ENCODE results near the gene ITPRID1. TPM values are rescaled to one million over a fixed set of nuclear protein-coding genes. Genes with fewer than 3 reads are reported as not detected.

ITPRID1 gene
- total RNA-seq, 5 donors from 2014 or later (not counting 1 experiment from before 2014, with no cell fraction given): not detected

DNA sequence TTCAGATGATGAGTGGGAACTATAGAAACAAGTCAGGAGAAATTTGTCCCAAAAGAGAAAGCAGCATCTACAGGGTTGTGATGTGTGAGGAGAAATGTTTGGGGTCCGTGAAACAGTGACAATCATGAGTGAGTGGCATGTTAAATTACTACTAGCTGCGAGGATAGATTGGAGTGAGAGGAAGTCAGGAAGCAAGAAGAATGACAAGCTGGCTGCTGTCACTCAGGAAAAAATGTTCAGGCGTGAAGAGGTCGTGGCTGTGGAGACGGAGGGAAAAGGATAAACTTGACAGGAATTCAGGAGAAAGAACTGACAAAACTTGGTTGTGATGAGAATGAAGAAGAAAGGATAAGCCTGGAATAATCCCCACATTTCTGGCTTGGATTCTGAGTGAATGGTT lies 5.1 kb upstream of the ITPRID1 start:
- Mint-ChIP-seq H3K9me3 (peaks cover 10 to 22% (median 20%) of the 10 kb centered on the region in 3 donors), H3K36me3 (no peaks in the 10 kb centered on the region), H3K27me3 (no peaks in the 10 kb centered on the region), H3K4me1 (no peaks in the 10 kb centered on the region), H3K4me3 (no peak overlapping the region), H3K27ac (no peak overlapping the region)
- H3K4me3 ChIP-seq (ENCODE audit: control insufficient read depth in 1 of 2, extremely low read depth in 1 of 2, low read length in 1 of 2): no peak overlapping the region
- no peak overlapping the region for H3K27ac ChIP-seq (ENCODE audit: low read length)
- POLR2A ChIA-PET: no interaction called here
- H3K9me3 ChIP-seq: no peaks in the 10 kb centered on the region
- WGBS (ENCODE audit: insufficient coverage): 75% methylated on average over 5 of the region's 5 CpGs
- CTCF ChIA-PET: no interaction called here
- DNase-seq (no peak), ATAC-seq (replicated peaks in 1 of 4) (no peak)
- no peaks in the 10 kb centered on the region for H3K4me1 ChIP-seq (ENCODE audit: control insufficient read depth in 1 of 2, extremely low read depth in 1 of 2, insufficient read depth in 2 of 2, low read length in 2 of 2)
- H3K36me3 ChIP-seq (ENCODE audit: control insufficient read depth in 2 of 2, extremely low read depth in 1 of 2, insufficient read depth in 1 of 2, low read length in 1 of 2): no peaks in the 10 kb centered on the region
- no peaks in the 10 kb centered on the region for H3K27me3 ChIP-seq (replicated peaks in 1 of 2; ENCODE audit: control insufficient read depth in 2 of 2, extremely low read depth in 1 of 2, insufficient read depth in 2 of 2, low read length in 1 of 2)

DNA sequence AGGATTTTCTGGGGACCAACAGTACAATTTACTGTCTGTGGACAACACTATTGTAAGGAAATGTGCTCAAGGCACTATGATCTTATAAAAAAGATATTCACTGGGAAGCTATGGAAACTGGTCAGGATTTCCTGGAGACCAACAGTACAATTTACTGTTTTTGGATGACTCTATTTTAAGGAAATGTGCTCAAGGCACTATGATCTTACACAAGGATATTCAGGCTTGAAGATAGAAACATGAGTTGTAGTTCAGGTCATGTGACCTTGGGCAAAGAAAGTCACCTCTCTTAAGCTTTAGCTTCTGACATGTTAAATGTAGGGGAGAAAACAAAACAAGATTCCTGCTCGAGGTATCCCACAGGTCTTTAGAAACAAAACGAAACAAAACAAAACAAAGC lies 1.7 kb upstream of the ITPRID1 start:
- DNase-seq (no peak), ATAC-seq (replicated peaks in 1 of 4) (no peak)
- ChIA-PET POLR2A (no interaction called here), CTCF (no interaction called here)
- Mint-ChIP-seq H3K27me3 (no peaks in the 10 kb centered on the region), H3K27ac (no peak overlapping the region), H3K4me1 (no peaks in the 10 kb centered on the region), H3K9me3 (peaks cover 9 to 29% (median 18%) of the 10 kb centered on the region in 3 donors), H3K4me3 (no peak overlapping the region), H3K36me3 (no peaks in the 10 kb centered on the region)
- no peaks in the 10 kb centered on the region for H3K4me1 ChIP-seq (ENCODE audit: control insufficient read depth in 1 of 2, extremely low read depth in 1 of 2, insufficient read depth in 2 of 2, low read length in 2 of 2)
- H3K9me3 ChIP-seq: no peaks in the 10 kb centered on the region
- H3K36me3 ChIP-seq (ENCODE audit: control insufficient read depth in 2 of 2, extremely low read depth in 1 of 2, insufficient read depth in 1 of 2, low read length in 1 of 2): no peaks in the 10 kb centered on the region
- WGBS (ENCODE audit: insufficient coverage): no CpG with 5 or more reads among the region's 2 CpGs
- no peak overlapping the region for H3K27ac ChIP-seq (ENCODE audit: low read length)
- H3K27me3 ChIP-seq (replicated peaks in 1 of 2; ENCODE audit: control insufficient read depth in 2 of 2, extremely low read depth in 1 of 2, insufficient read depth in 2 of 2, low read length in 1 of 2): no peaks in the 10 kb centered on the region
- H3K4me3 ChIP-seq (ENCODE audit: control insufficient read depth in 1 of 2, extremely low read depth in 1 of 2, low read length in 1 of 2): no peak overlapping the region

- H3K4me3 ChIP-seq (ENCODE audit: control insufficient read depth in 1 of 2, extremely low read depth in 1 of 2, low read length in 1 of 2): no peak overlapping the region
- no peaks in the 10 kb centered on the region for H3K36me3 Mint-ChIP-seq
- POLR2A ChIA-PET: interaction anchor here in 1 of 2 donors (0.6 kb wide), 1 partner anchor 47 kb away, joined by 3 read pairs; no protein-coding TSS in a partner anchor
Observed at GRCh38 chr7:31516680-31517502, 3.0 kb downstream of the ITPRID1 start.

GRCh38 chr7:31517513-31517912 lies 3.6 kb downstream of the ITPRID1 start:
- Mint-ChIP-seq H3K36me3 (no peaks in the 10 kb centered on the region), H3K4me1 (no peaks in the 10 kb centered on the region), H3K4me3 (no peak overlapping the region), H3K27me3 (no peaks in the 10 kb centered on the region), H3K27ac (no peak overlapping the region), H3K9me3 (peaks cover 1 to 32% (median 7%) of the 10 kb centered on the region in 3 donors)
- Histone ChIP-seq H3K4me3 (ENCODE audit: control insufficient read depth in 1 of 2, extremely low read depth in 1 of 2, low read length in 1 of 2) (no peak overlapping the region), H3K4me1 (ENCODE audit: control insufficient read depth in 1 of 2, extremely low read depth in 1 of 2, insufficient read depth in 2 of 2, low read length in 2 of 2) (no peaks in the 10 kb centered on the region), H3K27ac (ENCODE audit: low read length) (no peak overlapping the region), H3K9me3 (no peaks in the 10 kb centered on the region), H3K36me3 (ENCODE audit: control insufficient read depth in 2 of 2, extremely low read depth in 1 of 2, insufficient read depth in 1 of 2, low read length in 1 of 2) (no peaks in the 10 kb centered on the region), H3K27me3 (replicated peaks in 1 of 2; ENCODE audit: control insufficient read depth in 2 of 2, extremely low read depth in 1 of 2, insufficient read depth in 2 of 2, low read length in 1 of 2) (no peaks in the 10 kb centered on the region)
- DNase-seq (no peak), ATAC-seq (replicated peaks in 1 of 4) (no peak)
- POLR2A ChIA-PET: no interaction called here
- WGBS (ENCODE audit: insufficient coverage): 93% methylated on average over 28 of the region's 31 CpGs
- CTCF ChIA-PET: no interaction called here

More at GRCh38 chr7:31516680-31517502, 3.0 kb downstream of the ITPRID1 start:
- Histone ChIP-seq H3K9me3 (no peaks in the 10 kb centered on the region), H3K27me3 (replicated peaks in 1 of 2; ENCODE audit: control insufficient read depth in 2 of 2, extremely low read depth in 1 of 2, insufficient read depth in 2 of 2, low read length in 1 of 2) (no peaks in the 10 kb centered on the region), H3K4me1 (ENCODE audit: control insufficient read depth in 1 of 2, extremely low read depth in 1 of 2, insufficient read depth in 2 of 2, low read length in 2 of 2) (no peaks in the 10 kb centered on the region), H3K27ac (ENCODE audit: low read length) (no peak overlapping the region), H3K36me3 (ENCODE audit: control insufficient read depth in 2 of 2, extremely low read depth in 1 of 2, insufficient read depth in 1 of 2, low read length in 1 of 2) (no peaks in the 10 kb centered on the region)
- H3K27ac Mint-ChIP-seq: no peak overlapping the region
- 81% methylated on average over 11 of the region's 16 CpGs for WGBS (ENCODE audit: insufficient coverage)
- DNase-seq (no peak), ATAC-seq (replicated peaks in 1 of 4) (no peak)
- no peaks in the 10 kb centered on the region for H3K27me3 Mint-ChIP-seq
- peaks cover 6 to 28% (median 6%) of the 10 kb centered on the region in 3 donors for H3K9me3 Mint-ChIP-seq
- H3K4me1 Mint-ChIP-seq: no peaks in the 10 kb centered on the region
- no peak overlapping the region for H3K4me3 Mint-ChIP-seq
- CTCF ChIA-PET: no interaction called here

DNA sequence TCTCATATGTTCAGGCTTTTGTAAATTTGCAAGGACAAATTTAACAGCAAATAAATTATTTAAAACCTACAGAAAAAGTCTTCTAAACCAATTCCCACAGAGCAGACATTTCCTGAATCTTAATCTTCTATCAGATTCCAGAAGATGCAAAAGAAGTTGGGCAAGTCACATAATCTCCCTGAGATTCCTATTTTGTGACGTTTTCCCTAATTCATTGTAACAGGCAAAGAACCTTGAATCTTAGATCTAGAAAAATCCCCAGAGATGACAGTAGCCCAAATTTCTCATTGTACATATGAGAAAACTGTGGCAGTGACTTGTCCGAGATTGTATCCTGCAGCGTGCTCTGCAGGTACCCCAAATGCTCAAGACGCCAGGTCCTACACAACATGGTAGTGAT lies 4.9 kb downstream of the ITPRID1 start:
- no peaks in the 10 kb centered on the region for H3K36me3 Mint-ChIP-seq
- H3K9me3 ChIP-seq: no peaks in the 10 kb centered on the region
- ATAC-seq (replicated peaks in 1 of 4) (no peak), DNase-seq (no peak)
- no peak overlapping the region for H3K4me3 ChIP-seq (ENCODE audit: control insufficient read depth in 1 of 2, extremely low read depth in 1 of 2, low read length in 1 of 2)
- ChIA-PET POLR2A (no interaction called here), CTCF (no interaction called here)
- no peaks in the 10 kb centered on the region for H3K4me1 Mint-ChIP-seq
- no CpG with 5 or more reads among the region's 4 CpGs for WGBS (ENCODE audit: insufficient coverage)
- no peak overlapping the region for H3K27ac Mint-ChIP-seq
- no peaks in the 10 kb centered on the region for H3K4me1 ChIP-seq (ENCODE audit: control insufficient read depth in 1 of 2, extremely low read depth in 1 of 2, insufficient read depth in 2 of 2, low read length in 2 of 2)
- H3K9me3 Mint-ChIP-seq: peaks cover 1 to 27% (median 7%) of the 10 kb centered on the region in 3 donors
- H3K27me3 Mint-ChIP-seq: no peaks in the 10 kb centered on the region
- H3K36me3 ChIP-seq (ENCODE audit: control insufficient read depth in 2 of 2, extremely low read depth in 1 of 2, insufficient read depth in 1 of 2, low read length in 1 of 2): no peaks in the 10 kb centered on the region
- no peak overlapping the region for H3K4me3 Mint-ChIP-seq
- H3K27me3 ChIP-seq (replicated peaks in 1 of 2; ENCODE audit: control insufficient read depth in 2 of 2, extremely low read depth in 1 of 2, insufficient read depth in 2 of 2, low read length in 1 of 2): no peaks in the 10 kb centered on the region
- no peak overlapping the region for H3K27ac ChIP-seq (ENCODE audit: low read length)

GRCh38 chr7:31521336-31522010 lies 7.6 kb downstream of the ITPRID1 start:
- H3K36me3 ChIP-seq (ENCODE audit: control insufficient read depth in 2 of 2, extremely low read depth in 1 of 2, insufficient read depth in 1 of 2, low read length in 1 of 2): no peaks in the 10 kb centered on the region
- 90% methylated on average over 3 of the region's 5 CpGs for WGBS (ENCODE audit: insufficient coverage)
- H3K4me3 ChIP-seq (ENCODE audit: control insufficient read depth in 1 of 2, extremely low read depth in 1 of 2, low read length in 1 of 2): no peak overlapping the region
- no peak overlapping the region for H3K27ac ChIP-seq (ENCODE audit: low read length)
- H3K27ac Mint-ChIP-seq: no peak overlapping the region
- no peaks in the 10 kb centered on the region for H3K9me3 ChIP-seq
- no peak for DNase-seq
- ATAC-seq (replicated peaks in 1 of 4): no peak
- no peaks in the 10 kb centered on the region for H3K4me1 Mint-ChIP-seq
- POLR2A ChIA-PET: no interaction called here
- CTCF ChIA-PET: no interaction called here
- no peaks in the 10 kb centered on the region for H3K27me3 Mint-ChIP-seq
- H3K36me3 Mint-ChIP-seq: no peaks in the 10 kb centered on the region
- H3K9me3 Mint-ChIP-seq: peaks cover 1 to 20% (median 7%) of the 10 kb centered on the region in 3 donors
- H3K27me3 ChIP-seq (replicated peaks in 1 of 2; ENCODE audit: control insufficient read depth in 2 of 2, extremely low read depth in 1 of 2, insufficient read depth in 2 of 2, low read length in 1 of 2): no peaks in the 10 kb centered on the region
- no peak overlapping the region for H3K4me3 Mint-ChIP-seq
- H3K4me1 ChIP-seq (ENCODE audit: control insufficient read depth in 1 of 2, extremely low read depth in 1 of 2, insufficient read depth in 2 of 2, low read length in 2 of 2): no peaks in the 10 kb centered on the region
